Measurements from ENCODE around the gene GNA12.
"Not testable (repeated sequence)": the region's sequence is repeated elsewhere in the genome, so short reads cannot be mapped to it uniquely, and the experiment has no call there.

GNA12 gene

GRCh38 chr7:2775785-2776184, 68.3 kb downstream of the GNA12 start:
- DNase-seq, result no peak

GRCh38 chr7:2775376-2775775, 68.7 kb downstream of the GNA12 start:
- DNase-seq, result peak in 1 of 2 donors; percentile 37

- DNase-seq, result no peak
Observed at GRCh38 chr7:2774935-2775334, 69.2 kb downstream of the GNA12 start.

GRCh38 chr7:2774280-2774679, 69.8 kb downstream of the GNA12 start:
- DNase-seq, result no peak

GRCh38 chr7:2773608-2774007, 70.5 kb downstream of the GNA12 start:
- no peak for DNase-seq

- no peak for DNase-seq
Observed at GRCh38 chr7:2771274-2771731, 72.8 kb downstream of the GNA12 start.

- no peak for DNase-seq
Observed at GRCh38 chr7:2764621-2765020, 79.5 kb downstream of the GNA12 start.

GRCh38 chr7:2763597-2763996, 80.5 kb downstream of the GNA12 start:
- no peak for DNase-seq

GRCh38 chr7:2761801-2762497, 82.2 kb downstream of the GNA12 start:
- DNase-seq, result no peak

- no peak for DNase-seq
Observed at GRCh38 chr7:2761131-2761624, 82.9 kb downstream of the GNA12 start.

- peak in 1 of 2 donors; percentile 17 for DNase-seq
Observed at GRCh38 chr7:2760098-2760889, 83.8 kb downstream of the GNA12 start.

GRCh38 chr7:2759736-2760097, 84.4 kb downstream of the GNA12 start:
- DNase-seq, result peak; percentile 20 to 39

- DNase-seq, result no peak
Observed at GRCh38 chr7:2758673-2759616, 85.2 kb downstream of the GNA12 start.

- DNase-seq, result peak in 1 of 2 donors; percentile 56
Observed at GRCh38 chr7:2757904-2758672, 86.0 kb downstream of the GNA12 start.

GRCh38 chr7:2757361-2757903, 86.7 kb downstream of the GNA12 start:
- DNase-seq, result peak in 1 of 2 donors; percentile 56

GRCh38 chr7:2755531-2755930, 88.6 kb downstream of the GNA12 start:
- DNase-seq, result no peak

GRCh38 chr7:2754912-2755311, 89.2 kb downstream of the GNA12 start:
- DNase-seq, result no peak

- DNase-seq, result peak in 1 of 2 donors; percentile 35
Observed at GRCh38 chr7:2754086-2754485, 90.0 kb downstream of the GNA12 start.

- DNase-seq, result no peak
Observed at GRCh38 chr7:2753148-2753547, 91.0 kb downstream of the GNA12 start.

- DNase-seq, result no peak
Observed at GRCh38 chr7:2751086-2751485, 93.0 kb downstream of the GNA12 start.

GRCh38 chr7:2750004-2750407, 94.1 kb downstream of the GNA12 start:
- no peak for DNase-seq

- DNase-seq, result not testable (repeated sequence)
Observed at GRCh38 chr7:2748684-2749083, 95.4 kb downstream of the GNA12 start.

All from hippocampal formation (tissue), 2 donors.